IPS DF 6.9 (cell line): ENCODE measurements around the gene TNS3.

Source experiments
- DNase-seq: peaks from one replicate; pipeline ENCODE4 v3.0.0-alpha.2; 2013; ENCODE audit warnings: low read depth, low spot score
- H3K27ac ChIP-seq: one replicate; pipeline ENCODE4 v1.5.1; 2013; ENCODE audit warnings: low read length, control low read depth
- H3K27me3 ChIP-seq: 2 replicates; pipeline ENCODE4 v1.6.1; 2013; ENCODE audit warnings: mild to moderate bottlenecking, low read length; ENCODE audit not compliant: control insufficient read depth, insufficient read depth
- H3K36me3 ChIP-seq: 2 replicates; pipeline ENCODE4 v1.6.1; 2013; ENCODE audit warnings: low read length; ENCODE audit not compliant: control insufficient read depth, insufficient read depth
- H3K4me1 ChIP-seq: 2 replicates; pipeline ENCODE4 v1.6.1; 2013; ENCODE audit warnings: low read length; ENCODE audit not compliant: control insufficient read depth, insufficient read depth
- H3K4me3 ChIP-seq: 2 replicates; pipeline ENCODE4 v1.5.1; 2013; ENCODE audit warnings: mild to moderate bottlenecking, low read length
- H3K9me3 ChIP-seq: 2 replicates; pipeline ENCODE4 v1.6.1; 2013; ENCODE audit warnings: low read length, inconsistent platforms; ENCODE audit not compliant: control insufficient read depth, insufficient read depth
- WGBS: extraction: QIAGEN DNeasy Blood & Tissue Kit; methylation state at CpG from one replicate; pipeline ENCODE4 v1.1.7; 2013; ENCODE audit warnings: mixed read lengths, missing lambda C conversion rate; ENCODE audit not compliant: insufficient read length, insufficient coverage; 5-methylcytosine and 5-hydroxymethylcytosine counted together

TNS3 gene

DNA sequence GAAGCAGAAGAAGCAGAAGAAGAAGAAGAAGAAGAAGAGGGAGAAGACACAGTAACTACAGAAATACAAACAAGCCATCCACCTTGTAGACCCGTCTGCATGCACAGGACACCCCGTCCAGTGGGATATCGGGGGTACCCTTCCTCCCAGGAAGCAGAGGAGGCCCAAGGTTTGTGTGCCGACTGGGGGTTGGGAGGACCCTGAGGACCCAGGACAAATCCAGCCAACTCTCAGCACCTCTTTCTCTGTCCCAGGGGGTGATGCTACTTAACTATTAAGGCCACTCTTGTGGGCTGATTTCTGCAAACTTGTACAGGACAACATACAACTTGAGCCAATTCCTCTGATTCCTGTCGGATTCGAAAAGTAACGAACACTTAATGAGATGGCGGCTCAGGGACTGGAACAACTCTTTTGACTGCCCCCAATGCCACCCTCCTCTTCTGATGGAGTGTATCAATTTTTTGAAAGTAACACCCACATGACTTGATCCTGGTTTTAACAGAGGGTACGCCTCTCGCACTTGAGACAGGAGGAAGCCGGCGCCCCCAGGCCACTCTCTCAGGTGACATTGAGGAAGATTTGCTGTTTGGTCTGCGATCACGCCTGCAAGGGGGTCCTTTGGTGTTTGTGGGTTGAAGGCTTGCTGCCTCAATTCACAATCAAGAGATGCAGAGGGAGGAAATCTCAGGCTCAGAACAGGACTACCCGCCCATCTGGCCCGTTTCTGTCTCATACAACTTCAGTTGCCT lies 192.6 kb downstream of the TNS3 start:
- DNase-seq, result no peak
- Histone ChIP-seq H3K4me3 (no peak overlapping the region), H3K4me1 (no peaks in the 10 kb centered on the region), H3K9me3 (no peaks in the 10 kb centered on the region), H3K36me3 (no peaks in the 10 kb centered on the region), H3K27ac (no peak overlapping the region), H3K27me3 (no peaks in the 10 kb centered on the region)
- WGBS, result no CpG with 5 or more reads among the region's 16 CpGs

DNA sequence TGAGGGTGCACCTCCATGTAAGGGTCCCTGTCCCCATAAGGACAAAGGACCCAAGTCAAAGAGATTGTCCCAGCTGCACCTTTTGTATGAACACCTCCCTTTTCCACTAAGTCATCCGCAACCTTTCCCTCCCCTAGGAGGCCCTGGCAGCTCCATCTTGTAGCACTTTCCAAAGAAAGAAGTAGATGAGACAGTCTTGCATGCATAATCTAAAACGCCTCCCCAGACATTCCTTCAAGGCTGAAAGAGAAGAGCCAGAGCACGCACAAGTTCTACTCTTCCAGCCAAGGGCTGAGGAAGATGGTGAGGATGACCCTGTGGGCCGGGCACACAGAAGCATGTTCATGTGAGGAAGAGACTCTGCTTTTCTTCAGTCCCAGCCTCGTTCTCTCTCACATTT lies 194.4 kb downstream of the TNS3 start:
- Histone ChIP-seq H3K9me3 (no peaks in the 10 kb centered on the region), H3K4me3 (no peak overlapping the region), H3K4me1 (no peaks in the 10 kb centered on the region), H3K27me3 (no peaks in the 10 kb centered on the region), H3K36me3 (no peaks in the 10 kb centered on the region), H3K27ac (no peak overlapping the region)
- no peak for DNase-seq
- no CpG with 5 or more reads among the region's 5 CpGs for WGBS

DNA sequence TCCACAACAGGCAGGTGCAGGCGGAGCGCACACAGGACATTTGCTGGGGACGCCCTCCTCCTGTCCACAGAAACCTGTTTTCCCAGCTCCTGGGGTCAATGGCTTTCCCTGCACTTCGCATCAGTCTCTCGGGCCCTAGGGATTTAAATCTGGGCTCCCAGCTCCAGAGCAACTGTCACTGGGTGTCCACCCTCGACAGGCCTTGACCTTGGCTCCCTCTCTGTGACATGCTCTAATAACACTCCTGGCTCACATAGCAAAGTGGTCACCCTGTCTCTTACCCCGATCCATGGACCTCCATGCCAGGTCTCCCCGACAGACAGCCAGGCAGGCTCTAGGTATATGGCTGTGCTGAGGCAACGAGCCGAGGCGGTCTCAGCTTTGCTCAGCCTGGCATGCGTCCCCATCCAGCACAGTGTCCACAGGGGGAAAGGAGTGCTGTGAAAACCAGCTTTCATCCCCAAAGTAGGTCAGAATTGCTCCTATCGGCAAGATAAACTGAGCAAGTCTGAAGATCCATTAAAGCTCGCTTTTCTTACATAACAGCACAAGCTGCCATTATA lies 195.6 kb downstream of the TNS3 start:
- H3K4me3 ChIP-seq, result no peak overlapping the region
- no peak for DNase-seq
- H3K27me3 ChIP-seq, result no peaks in the 10 kb centered on the region
- no CpG with 5 or more reads among the region's 14 CpGs for WGBS
- H3K27ac ChIP-seq, result no peak overlapping the region
- no peaks in the 10 kb centered on the region for H3K4me1 ChIP-seq
- no peaks in the 10 kb centered on the region for H3K9me3 ChIP-seq
- H3K36me3 ChIP-seq, result no peaks in the 10 kb centered on the region

DNA sequence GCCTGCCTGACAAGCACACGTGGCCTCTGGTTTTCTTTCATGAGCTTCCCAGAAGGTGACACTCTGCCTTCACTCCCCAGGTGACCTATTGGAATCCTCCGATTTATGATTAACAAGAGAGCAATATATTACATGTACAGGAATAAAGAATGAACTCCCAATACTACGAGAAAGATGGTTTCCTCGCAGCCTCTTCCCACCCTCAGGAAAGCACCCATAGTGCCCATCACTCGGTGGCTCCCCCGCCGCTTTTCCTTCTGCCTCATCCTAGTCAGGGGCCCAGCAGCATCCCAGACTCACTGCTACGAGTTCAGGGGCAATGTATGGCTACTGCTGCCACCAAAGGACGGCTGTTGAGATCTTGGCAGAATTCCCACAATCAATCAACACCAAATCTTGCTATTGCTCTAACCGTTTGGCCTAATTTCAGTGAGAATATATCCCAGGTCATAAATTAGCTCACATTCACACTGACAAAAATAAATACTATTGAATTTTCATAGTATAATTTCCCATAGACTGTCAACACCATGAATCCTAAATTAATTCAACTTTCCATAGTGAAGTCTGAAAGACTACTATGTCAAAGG lies 196.3 kb downstream of the TNS3 start:
- H3K4me3 ChIP-seq, result no peak overlapping the region
- H3K27ac ChIP-seq, result no peak overlapping the region
- no peaks in the 10 kb centered on the region for H3K27me3 ChIP-seq
- H3K36me3 ChIP-seq, result no peaks in the 10 kb centered on the region
- WGBS, result no CpG with 5 or more reads among the region's 10 CpGs
- no peaks in the 10 kb centered on the region for H3K9me3 ChIP-seq
- peaks cover 1% of the 10 kb centered on the region; the same call in 1 of the 2 replicates for H3K4me1 ChIP-seq
- DNase-seq, result no peak

DNA sequence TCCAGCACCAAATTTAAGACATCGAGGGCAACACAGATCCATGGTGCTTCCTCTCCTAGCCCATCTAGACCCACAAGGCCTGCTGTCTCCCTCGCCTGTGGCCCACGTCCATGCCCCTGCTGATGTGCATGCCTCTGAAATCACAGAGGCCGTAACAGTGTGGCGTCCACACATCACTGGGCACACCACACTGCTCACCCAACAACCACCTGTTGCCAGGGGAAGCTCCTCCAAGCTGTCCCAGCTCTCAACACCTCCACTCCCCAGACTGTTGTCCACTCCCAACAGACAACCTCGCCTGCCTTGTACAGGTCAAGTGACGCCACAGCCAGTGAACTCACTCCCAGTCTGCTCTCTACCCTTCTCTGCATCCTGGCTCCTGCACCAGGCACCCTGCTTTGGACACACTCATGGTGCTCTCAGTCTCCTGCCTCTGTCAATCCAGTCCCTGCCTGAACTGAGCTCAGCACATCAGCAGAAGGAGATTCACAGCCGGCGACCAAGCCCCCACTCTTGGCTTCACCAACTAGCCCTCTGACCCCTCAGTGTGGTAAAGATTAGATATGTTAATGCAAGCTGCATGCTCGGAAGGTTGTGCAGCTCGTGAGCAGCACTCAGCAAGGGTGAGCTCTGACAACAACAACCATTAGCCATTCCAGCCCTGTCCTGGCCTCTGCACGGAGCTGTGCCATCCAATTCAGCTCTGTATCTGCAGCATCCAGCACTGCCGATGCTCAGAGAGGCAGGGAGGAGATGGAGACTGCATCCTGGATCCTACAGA lies 197.0 kb downstream of the TNS3 start:
- Histone ChIP-seq H3K9me3 (no peaks in the 10 kb centered on the region), H3K4me1 (peaks cover 4% of the 10 kb centered on the region; the same call in 1 of the 2 replicates), H3K27me3 (no peaks in the 10 kb centered on the region), H3K4me3 (no peak overlapping the region), H3K36me3 (no peaks in the 10 kb centered on the region), H3K27ac (no peak overlapping the region)
- no CpG with 5 or more reads among the region's 13 CpGs for WGBS
- DNase-seq, result no peak

DNA sequence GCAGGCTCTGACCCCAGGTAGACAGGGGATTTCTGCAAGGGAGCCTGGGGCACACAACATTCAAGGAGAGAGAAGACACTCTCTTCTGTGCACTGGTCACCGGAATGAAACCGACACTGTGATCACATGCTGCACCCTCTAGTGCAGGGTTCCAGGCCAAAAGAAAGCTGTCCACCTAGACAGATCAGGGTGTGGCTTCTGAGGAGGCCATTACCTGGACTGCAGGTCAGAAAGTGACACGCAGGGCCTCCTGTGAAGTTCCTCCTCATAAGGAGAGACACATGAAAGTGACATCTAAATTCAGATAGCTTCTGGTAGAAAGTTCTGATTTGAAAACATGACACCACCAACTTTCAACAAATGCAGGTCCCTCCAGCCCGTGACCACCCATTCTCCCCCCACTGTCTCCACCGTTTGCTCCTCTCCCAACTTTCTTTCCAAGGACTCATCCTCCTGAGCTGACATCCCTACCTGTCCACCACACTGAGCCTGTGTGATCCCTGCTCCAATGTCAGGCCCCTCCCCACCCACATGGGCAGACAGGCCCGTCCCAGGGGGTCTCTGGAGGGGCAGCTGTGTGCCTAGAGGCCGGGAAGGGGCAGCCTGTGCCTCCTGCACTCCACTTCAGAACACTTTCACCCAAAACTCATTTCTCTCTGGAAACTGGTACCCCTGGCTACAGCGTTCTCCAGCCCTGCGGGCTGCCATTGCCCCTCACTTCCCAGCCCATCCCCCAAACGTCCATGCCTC lies 198.0 kb downstream of the TNS3 start:
- WGBS, result no CpG with 5 or more reads among the region's 10 CpGs
- DNase-seq, result no peak
- Histone ChIP-seq H3K4me1 (peaks cover 4% of the 10 kb centered on the region; the same call in 1 of the 2 replicates), H3K4me3 (no peak overlapping the region), H3K27ac (no peak overlapping the region), H3K9me3 (no peaks in the 10 kb centered on the region), H3K36me3 (no peaks in the 10 kb centered on the region), H3K27me3 (no peaks in the 10 kb centered on the region)

DNA sequence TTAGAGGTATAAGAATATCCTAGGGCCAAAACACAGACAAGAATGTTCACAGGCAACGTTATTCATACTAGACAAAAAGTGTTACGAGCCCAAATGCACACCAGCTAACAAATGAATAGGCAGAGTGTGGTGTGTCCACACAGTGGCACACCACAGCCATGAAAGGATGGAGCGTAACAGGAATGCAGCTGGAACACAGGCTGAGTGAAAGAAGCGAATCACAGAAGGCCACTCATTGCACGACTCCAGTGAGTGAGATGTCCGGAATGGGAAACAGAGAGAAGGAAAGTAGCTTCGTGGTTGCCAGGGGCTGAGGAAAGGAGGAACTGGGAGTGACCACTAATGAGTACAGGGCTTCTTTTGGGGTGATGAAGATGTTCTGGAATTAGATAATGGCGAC lies 198.8 kb downstream of the TNS3 start:
- no CpG with 5 or more reads among the region's 8 CpGs for WGBS

DNA sequence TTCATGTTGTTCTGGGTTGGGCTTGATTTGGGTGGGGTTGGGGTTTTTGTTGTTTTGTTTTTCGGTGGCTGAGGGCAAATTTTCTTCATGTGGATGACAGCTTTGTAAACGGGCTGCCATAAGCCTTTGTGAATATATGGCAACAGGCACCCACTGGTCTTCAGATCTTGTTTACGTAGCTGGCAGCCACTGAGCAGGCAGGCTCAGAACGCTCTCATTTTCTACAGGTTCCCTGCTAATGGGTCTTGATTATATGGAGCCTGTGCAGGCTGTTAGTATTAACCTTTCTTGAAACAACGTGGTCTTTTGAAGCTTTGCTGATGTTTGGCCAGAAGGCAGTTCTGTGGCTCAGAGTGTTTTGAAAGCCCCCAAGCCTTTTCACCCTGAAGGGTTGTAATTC lies 199.7 kb downstream of the TNS3 start:
- Histone ChIP-seq H3K36me3 (no peaks in the 10 kb centered on the region), H3K4me1 (peaks cover 4% of the 10 kb centered on the region; the same call in 1 of the 2 replicates), H3K27me3 (no peaks in the 10 kb centered on the region), H3K9me3 (no peaks in the 10 kb centered on the region), H3K4me3 (no peak overlapping the region), H3K27ac (no peak overlapping the region)
- no peak for DNase-seq
- WGBS, result no CpG with 5 or more reads among the region's 5 CpGs

More for the DNA sequence above, 198.8 kb downstream of the TNS3 start:
- no peak overlapping the region for H3K4me3 ChIP-seq
- DNase-seq, result no peak
- H3K27me3 ChIP-seq, result no peaks in the 10 kb centered on the region
- H3K36me3 ChIP-seq, result no peaks in the 10 kb centered on the region
- H3K4me1 ChIP-seq, result peaks cover 4% of the 10 kb centered on the region; the same call in 1 of the 2 replicates
- no peaks in the 10 kb centered on the region for H3K9me3 ChIP-seq
- H3K27ac ChIP-seq, result no peak overlapping the region

DNA sequence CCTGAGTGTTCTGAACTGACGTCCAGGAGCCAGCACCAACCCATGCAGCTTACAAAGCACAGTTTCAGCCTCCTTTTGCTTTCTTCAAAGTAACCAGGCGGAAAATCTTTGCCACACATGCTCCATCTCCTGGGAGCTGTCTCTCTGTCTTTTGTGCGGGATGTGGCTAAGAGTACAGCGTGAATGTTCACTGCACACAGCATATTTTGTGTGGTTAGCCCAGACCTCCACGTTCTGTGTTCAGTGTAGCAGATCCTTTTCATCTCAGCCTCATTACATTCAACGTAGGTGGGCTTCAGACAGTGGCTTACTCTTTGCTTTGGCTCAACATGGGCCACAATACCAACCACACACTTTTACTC lies 200.8 kb downstream of the TNS3 start:
- DNase-seq, result no peak
- Histone ChIP-seq H3K9me3 (no peaks in the 10 kb centered on the region), H3K4me1 (peaks cover 4% of the 10 kb centered on the region; the same call in 1 of the 2 replicates), H3K36me3 (no peaks in the 10 kb centered on the region), H3K4me3 (no peak overlapping the region), H3K27me3 (no peaks in the 10 kb centered on the region), H3K27ac (no peak overlapping the region)
- no CpG with 5 or more reads among the region's 6 CpGs for WGBS
